RPMI7951 (cell line): ENCODE data around the gene VOPP1. TPM values are rescaled to one million over a fixed set of nuclear protein-coding genes. Genes with fewer than 3 reads are reported as not detected.

Experiments used
- DNase-seq: peaks from one replicate; pipeline ENCODE4 v3.0.0-alpha.2; 2012; ENCODE audit warnings: low read depth
- total RNA-seq: library from RNA; depleted of rRNA; stranded (reverse); fragments of >200 nt; shearing (Covaris generic); gene quantifications from 2 replicates; pipeline ENCODE4 v1.2.3, GENCODE V29; 2014

The VOPP1 gene
- total RNA-seq, 1 experiment from 2014 or later = 89.6 TPM

- DNase-seq = no peak
Observed at GRCh38 chr7:55555160-55555559, 17.1 kb downstream of the VOPP1 start.

DNA sequence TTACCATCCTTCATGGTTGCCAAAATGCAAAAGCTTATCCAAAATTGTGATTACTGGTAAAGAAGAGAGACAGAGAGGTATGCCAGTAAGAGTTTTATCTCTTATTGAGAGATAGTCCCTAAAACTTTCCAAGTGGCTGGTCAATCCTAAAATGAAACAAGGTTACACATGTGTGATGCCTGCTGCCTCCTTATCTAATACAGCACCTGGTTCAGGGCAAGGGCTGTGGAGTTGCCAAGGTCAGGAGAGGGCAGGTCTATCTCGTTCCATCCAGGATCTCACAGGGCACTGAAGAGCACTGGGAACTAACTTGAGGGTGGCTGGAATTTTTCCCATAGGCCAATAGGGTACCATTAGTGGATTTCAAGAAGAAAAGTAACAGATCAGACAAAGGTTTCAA, 18.3 kb downstream of the VOPP1 start:
- no peak for DNase-seq

- no peak for DNase-seq
Observed at GRCh38 chr7:55553024-55553345, 19.3 kb downstream of the VOPP1 start.

DNA sequence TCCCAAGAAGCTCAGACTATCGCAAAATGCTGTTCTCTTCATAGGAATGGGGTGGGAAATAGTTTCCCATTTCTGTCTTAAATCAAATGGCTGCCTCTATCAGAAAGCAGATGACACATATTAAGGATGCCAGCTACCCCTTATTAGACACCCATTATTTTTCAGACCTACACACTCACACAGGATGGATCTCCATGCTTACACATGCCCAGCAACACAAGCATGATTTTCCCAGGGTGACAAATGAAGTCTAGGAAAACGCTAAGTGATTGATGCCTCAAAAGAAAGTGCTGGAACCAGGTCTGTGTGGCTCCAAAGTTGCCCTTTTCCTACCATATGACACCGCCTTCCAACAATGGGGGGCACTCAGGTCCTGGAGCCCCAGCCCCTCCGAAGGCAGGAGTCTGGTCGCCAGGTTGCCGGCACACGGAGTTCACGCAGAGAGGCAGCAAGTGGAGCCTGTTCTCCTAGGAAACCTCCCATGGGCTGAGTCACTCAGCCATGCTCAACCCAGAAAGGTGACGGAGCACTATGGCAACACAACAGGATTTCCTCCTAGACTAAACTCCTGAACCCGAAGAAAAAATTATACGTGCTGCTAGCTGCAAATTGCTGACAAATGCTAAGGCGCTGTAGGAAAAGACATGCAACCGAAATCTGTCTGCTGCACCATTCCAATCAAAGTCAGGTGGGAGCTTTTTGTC, 19.8 kb downstream of the VOPP1 start:
- DNase-seq = peak; percentile 55

GRCh38 chr7:55550841-55551537, 21.3 kb downstream of the VOPP1 start:
- DNase-seq = no peak

DNA sequence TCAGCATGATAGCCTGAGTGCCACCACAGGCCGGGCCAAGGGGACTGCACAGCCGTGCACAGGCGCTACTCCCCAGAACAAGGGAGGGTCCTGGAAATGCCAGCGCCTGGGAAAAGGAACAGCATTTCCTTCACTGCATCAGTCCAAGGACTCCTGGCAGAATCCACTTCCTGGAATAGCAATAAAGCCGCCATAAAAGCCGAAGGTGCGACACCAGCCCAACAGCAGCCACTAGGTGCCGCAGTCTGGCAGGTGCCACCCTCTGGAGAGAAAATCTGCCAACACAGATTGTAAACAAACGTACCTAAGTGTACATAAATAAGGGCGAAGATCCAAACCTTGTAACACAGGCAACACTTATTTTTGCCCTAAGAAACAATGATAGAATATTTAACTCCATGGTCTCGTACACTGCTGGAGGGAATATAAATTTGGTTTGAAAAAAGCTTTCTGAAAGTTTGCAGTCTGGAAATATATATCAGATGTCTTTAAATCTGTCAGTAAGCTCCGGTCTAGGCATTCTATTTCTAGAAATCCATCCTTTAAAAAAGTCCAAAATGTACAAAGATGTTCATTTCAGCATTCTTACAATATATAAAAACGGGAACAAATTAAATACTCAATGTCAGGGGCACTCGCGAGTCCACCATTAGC, 22.2 kb downstream of the VOPP1 start:
- DNase-seq = no peak

DNA sequence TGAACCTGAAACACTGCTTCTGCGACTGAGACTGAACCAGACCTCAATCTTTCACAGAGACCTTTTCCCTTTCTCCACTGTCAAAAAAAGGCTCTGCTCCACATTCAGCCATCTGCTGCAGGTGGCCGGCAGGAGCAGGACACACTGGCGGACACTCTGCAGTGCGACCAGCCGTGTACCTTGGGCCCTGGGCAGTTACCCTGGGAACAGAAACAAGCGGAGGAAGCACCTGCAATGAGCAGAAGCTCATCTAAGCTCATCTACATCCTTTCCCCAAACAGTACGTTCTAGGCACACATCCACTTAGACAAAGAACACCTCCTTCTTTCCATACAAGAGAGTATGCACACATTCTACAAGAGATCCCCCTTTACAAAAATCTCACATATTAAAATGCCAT, 22.8 kb downstream of the VOPP1 start:
- DNase-seq = no peak

- DNase-seq = peak; percentile 37
Observed at GRCh38 chr7:55548295-55548731, 24.0 kb downstream of the VOPP1 start.

GRCh38 chr7:55546814-55547213, 25.5 kb downstream of the VOPP1 start:
- peak; percentile 96 for DNase-seq

GRCh38 chr7:55545496-55545895, 26.8 kb downstream of the VOPP1 start:
- peak; percentile 92 for DNase-seq

GRCh38 chr7:55540226-55540858, 32.0 kb downstream of the VOPP1 start:
- DNase-seq = no peak

DNA sequence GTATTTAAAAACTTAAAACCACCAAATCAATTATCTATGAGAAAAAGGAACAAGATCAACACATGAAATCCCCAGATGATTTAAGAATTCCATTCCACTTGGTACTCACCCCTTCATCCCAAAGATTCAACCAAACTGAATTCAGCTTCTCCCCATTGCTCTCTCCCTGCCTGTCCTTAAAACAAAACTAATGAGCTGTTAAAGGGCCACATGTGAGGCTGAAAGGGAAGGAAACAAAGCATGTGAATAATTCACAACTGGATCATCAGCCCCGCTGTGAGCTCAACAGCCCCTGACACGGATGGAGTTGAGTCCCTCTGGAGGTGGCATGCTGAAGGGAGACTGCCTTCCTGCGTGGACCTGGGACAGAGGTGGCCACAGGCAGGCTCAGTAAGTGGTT, 32.9 kb downstream of the VOPP1 start:
- DNase-seq = no peak

- peak; percentile 93 for DNase-seq
Observed at GRCh38 chr7:55538538-55538937, 33.8 kb downstream of the VOPP1 start.

DNA sequence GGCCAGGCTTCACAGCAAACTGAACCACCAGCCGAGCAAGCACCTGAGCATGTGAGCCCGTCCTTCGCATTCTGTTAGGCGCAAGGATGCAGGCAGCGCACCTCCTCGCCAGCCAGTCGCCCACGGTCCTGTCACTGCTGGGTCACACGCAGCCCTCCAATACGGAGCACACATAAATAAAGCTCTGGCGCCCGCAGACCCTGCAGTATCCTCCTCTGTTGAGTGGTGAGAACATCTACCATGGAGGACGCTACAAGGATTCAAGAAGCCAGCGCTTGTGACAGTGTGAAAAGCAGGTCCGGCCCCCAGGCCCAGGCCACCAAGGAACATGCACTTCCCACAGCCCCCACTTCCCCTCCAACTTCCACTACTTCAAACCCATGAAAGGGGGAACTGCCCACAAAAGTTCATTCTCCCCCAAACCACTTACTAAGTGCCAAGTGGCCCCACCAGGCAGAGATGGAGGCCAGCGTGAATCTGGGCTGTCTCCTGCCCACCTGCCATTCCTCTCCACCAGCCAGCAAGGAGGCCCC, 34.8 kb downstream of the VOPP1 start:
- no peak for DNase-seq

GRCh38 chr7:55536619-55537457, 35.5 kb downstream of the VOPP1 start:
- DNase-seq = no peak

- DNase-seq = no peak
Observed at GRCh38 chr7:55535617-55536016, 36.7 kb downstream of the VOPP1 start.

DNA sequence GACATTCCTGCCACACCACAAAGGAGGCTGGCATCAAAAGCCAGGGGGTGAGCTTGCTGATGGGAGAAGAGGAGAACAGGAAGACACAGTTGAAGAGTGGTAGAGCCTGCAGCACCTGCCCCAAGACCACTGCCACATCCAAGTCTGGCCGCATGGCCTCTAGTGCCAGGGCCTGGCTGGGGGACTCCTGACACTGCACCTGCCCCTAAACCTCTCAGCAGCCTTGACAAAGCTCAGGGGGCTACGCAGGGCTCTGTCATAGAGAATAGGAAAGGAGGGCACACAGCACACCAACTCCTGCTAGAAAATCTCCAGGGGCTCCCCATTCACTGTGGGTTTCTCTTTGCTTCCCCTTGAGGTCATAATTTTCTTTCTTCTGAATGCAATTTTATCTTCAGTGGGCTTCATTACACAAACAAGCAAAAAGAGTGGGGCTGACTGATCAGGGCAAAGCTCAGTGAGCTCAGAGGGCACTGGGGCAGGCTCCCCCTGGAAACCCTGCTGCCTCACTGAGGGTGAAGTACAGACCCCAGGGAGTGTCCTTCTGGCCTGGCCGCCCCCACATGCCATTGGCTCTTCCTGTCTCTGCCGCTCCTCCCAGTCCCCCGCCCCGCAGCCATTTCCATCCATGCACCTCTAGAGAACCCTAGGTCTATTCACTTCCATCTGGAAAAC, 37.2 kb downstream of the VOPP1 start:
- DNase-seq = no peak

DNA sequence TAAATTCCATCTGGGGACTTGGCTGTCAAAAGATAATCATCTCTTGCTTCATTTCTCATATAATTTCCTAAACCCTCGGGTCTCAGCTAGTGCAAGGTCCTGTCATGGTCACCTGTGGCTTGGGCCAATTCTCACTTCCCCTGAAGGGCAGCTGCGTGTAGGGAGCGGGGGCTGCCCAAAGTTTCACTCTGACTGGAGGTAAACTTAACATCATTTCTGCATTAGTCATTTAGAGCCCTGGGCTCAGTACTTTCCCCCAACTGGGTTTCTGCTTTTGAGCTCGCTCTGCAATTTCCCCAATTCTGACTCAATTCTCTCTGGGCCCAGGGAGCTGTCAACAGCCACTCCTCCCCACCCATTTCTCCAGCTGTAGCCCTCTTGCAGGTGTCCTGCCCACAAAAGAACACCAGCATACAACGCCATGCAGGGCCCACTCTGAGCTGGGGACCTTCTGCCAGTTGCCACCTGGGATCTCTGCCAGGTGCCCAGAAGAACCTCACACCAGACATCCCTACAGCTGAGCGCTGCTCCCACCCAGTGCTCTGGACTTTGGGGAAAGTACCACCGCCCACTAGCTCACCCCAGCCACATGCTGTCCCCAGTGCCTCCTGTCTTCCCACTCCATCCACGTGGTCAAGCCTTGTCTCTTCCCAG, 37.9 kb downstream of the VOPP1 start:
- DNase-seq = peak; percentile 95

GRCh38 chr7:55533729-55534080, 38.6 kb downstream of the VOPP1 start:
- DNase-seq = no peak

DNA sequence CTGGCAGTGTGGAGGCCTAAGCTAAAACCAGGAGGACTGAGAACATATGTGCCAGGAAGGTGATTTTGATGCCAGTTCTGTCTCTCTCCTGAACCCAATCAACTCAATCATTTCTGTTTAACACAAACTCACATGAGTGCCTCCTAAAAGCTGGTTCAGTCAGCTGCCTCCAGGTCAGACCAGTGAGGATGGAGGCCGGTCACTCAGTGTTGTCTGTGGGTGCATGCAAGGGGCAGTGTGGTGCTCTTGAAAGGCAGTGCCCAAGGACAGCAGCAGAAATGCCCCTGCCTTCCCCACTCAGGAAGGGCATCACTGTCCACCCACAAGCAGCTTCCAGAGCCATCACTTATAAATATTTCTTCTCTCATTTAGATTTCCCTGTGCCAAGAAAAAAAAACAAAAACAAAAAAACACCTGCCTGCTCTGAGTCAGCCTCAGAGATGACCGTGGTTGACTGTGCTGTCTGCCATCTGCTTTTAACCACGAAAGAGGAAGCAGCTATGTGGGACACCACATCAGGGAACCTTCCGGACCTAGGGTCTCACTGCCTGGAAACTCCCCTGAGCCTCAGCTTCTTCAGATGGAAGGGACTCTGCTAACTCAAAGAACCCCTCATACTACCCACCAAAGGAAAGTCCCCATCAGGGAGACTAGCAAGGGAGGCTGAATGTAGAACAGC, 39.1 kb downstream of the VOPP1 start:
- peak; percentile 91 for DNase-seq
